Skeletal muscle satellite cell (primary cell): Measurements from ENCODE around the gene PHACTR3.

Experiments used
- H3K27me3 ChIP-seq: 2 replicates; pipeline ENCODE4 v1.7.0; 2013; ENCODE audit warnings: low read length; ENCODE audit not compliant: control insufficient read depth, insufficient read depth
- H3K36me3 ChIP-seq: 2 replicates; pipeline ENCODE4 v1.7.0; 2013; ENCODE audit warnings: mild to moderate bottlenecking, control low read depth, low read length; ENCODE audit not compliant: insufficient read depth
- H3K4me1 ChIP-seq: 2 replicates; pipeline ENCODE4 v1.7.0; 2013; ENCODE audit warnings: low read length; ENCODE audit not compliant: control insufficient read depth, insufficient read depth
- H3K4me2 ChIP-seq: 2 replicates; pipeline ENCODE4 v1.7.0; 2013; ENCODE audit warnings: mild to moderate bottlenecking, low read length
- H3K4me3 ChIP-seq: 2 replicates; pipeline ENCODE4 v1.7.0; 2013; ENCODE audit warnings: low read length
- H3K9ac ChIP-seq: 2 replicates; pipeline ENCODE4 v1.7.0; 2013; ENCODE audit warnings: mild to moderate bottlenecking, low read depth, low read length, moderate library complexity
- H3K9me3 ChIP-seq: replicated peaks from 2 replicates; pipeline ENCODE4 v1.7.0; 2013; ENCODE audit warnings: mild to moderate bottlenecking, control low read depth, low read length

Gene PHACTR3

DNA sequence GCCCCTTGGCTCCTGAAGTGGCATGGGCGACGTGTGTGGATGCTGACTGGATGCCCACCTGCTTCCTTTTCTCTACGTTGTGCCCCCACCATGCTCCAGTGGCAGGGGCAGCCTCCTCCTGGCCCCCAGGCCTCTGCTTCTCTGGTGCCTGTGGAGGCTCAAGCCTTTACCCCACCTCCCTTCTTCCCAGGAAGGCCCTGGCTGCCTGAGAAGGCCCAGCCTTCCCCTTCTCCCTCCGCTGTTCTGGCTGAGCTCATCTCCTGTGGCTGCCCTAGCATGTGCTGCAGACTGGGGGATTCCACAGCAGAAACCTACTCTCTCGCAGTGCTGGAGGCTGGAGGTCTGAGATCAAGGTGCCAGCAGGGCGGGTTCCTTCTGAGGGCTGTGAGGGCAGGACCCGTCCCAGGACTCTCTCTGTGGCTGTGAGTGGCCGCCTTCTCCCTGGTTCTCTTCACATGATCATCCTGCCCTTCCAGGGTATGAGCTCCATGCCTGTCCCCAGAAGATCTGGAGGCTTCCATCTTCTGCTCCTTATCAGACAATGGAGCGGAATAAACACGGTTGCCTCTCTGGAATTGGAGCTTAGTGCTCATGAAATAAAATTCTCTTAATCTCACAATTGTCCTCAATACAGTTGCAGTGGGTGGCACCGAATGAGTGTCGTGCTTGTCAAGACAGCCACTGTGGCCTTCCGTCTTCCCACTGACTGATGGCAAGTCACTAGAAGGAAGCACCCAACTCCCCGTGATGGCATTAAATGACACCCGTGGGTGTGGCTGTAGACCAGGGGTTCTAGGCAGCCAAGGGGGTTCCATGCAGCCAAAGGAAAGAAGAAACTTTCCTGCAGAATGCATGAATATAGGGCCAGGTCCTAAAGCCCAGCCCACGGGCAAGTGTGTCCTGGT lies 25.1 kb downstream of the PHACTR3 start:
- Histone ChIP-seq H3K9ac (no peak overlapping the region), H3K9me3 (peaks cover 10% of the 10 kb centered on the region), H3K4me1 (no peaks in the 10 kb centered on the region), H3K36me3 (no peaks in the 10 kb centered on the region), H3K4me2 (no peak overlapping the region), H3K27me3 (no peaks in the 10 kb centered on the region), H3K4me3 (no peak overlapping the region)

DNA sequence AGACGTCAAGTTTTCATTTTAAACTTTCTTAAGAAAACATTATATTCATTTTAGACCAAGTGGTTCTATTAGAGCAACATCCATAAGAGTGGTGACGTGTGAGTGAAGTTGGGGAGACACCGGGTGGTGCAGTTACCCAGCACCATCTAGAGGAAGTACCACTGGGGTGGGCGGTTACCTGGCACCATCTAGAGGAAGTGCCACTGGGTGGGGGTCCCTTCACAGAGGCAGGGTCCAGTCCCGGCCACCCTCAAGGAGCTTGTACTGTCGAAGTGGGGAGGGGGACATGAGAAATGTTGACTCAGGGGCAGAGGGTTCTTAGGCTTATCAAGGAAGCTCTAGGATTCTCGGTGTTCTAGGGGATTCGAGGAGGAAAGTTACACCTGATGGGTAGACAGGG lies 26.2 kb downstream of the PHACTR3 start:
- H3K4me2 ChIP-seq, result no peak overlapping the region
- H3K9me3 ChIP-seq, result peaks cover 10% of the 10 kb centered on the region
- H3K4me1 ChIP-seq, result no peaks in the 10 kb centered on the region
- H3K27me3 ChIP-seq, result no peaks in the 10 kb centered on the region
- H3K9ac ChIP-seq, result no peak overlapping the region
- no peak overlapping the region for H3K4me3 ChIP-seq
- H3K36me3 ChIP-seq, result no peaks in the 10 kb centered on the region

DNA sequence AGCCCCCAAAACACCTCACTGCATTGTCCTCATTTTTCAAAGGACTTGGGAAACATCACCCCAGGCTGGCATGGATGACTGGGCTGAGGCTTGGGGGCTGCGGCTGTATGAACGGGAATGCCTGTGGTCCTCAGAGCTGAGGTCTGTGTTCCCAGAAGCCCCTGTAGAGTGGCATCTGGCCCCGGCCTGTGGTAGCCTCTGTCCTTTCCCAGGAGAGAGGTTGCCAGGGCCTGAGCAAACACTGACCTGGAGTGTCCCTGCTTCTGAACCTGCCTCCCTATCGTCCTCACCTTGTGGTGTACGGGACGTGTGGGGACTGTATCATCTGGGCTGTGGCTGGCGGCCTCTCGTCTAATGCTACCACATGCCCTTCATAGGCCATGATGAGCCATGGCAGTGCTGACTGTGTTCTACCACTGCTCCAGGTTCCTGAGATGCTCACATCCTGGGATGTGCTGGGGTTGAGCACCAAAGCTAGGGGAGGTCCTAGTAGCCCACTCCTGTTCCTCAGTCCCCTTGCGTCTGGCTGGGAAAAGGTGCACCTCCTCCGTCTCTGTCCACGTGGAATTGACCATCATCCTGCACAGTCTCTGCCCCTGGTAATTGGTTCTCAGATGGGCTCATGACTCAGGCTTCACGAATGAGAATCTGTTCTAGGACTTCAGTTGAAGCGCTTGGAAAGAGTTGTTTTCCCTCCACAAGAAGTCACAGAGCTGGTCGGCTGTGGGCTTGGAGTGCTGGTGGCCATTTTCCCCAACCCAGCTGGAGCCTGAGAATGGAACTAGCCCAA lies 27.6 kb downstream of the PHACTR3 start:
- no peak overlapping the region for H3K4me2 ChIP-seq
- H3K27me3 ChIP-seq, result no peaks in the 10 kb centered on the region

DNA sequence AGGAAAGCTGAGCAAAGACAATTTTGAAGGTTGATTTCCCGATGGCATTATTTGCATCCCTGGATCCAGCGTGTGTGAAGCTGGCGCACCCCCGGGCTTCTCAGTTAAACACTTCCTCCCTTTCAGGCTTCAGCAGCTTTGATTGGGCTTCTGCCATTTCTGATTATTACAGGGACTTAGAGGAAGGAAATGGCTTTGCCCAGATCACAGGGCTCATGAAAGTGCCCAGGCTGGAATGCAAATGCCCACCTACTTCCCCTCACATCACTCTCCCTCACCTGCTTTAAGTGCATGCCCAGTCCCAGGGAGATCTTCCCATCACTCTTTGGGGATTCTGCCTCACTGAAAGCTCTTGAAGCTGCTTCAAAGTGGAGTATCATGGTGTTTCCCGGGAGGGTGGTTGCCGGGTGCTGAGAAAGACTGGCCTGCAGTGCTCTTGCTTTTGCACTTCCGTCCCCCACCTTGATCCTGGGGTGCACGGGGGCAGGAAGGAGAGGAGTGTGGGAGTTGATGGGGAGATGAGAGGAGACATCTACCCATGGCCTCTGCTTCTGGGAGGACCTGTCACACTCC lies 28.3 kb downstream of the PHACTR3 start:
- Histone ChIP-seq H3K36me3 (no peaks in the 10 kb centered on the region), H3K9me3 (peaks cover 5% of the 10 kb centered on the region), H3K9ac (no peak overlapping the region), H3K27me3 (no peaks in the 10 kb centered on the region), H3K4me2 (no peak overlapping the region), H3K4me1 (no peaks in the 10 kb centered on the region), H3K4me3 (no peak overlapping the region)

More for the DNA sequence above, 27.6 kb downstream of the PHACTR3 start:
- peaks cover 9% of the 10 kb centered on the region for H3K9me3 ChIP-seq
- no peak overlapping the region for H3K9ac ChIP-seq
- H3K4me1 ChIP-seq, result no peaks in the 10 kb centered on the region
- no peaks in the 10 kb centered on the region for H3K36me3 ChIP-seq
- no peak overlapping the region for H3K4me3 ChIP-seq

DNA sequence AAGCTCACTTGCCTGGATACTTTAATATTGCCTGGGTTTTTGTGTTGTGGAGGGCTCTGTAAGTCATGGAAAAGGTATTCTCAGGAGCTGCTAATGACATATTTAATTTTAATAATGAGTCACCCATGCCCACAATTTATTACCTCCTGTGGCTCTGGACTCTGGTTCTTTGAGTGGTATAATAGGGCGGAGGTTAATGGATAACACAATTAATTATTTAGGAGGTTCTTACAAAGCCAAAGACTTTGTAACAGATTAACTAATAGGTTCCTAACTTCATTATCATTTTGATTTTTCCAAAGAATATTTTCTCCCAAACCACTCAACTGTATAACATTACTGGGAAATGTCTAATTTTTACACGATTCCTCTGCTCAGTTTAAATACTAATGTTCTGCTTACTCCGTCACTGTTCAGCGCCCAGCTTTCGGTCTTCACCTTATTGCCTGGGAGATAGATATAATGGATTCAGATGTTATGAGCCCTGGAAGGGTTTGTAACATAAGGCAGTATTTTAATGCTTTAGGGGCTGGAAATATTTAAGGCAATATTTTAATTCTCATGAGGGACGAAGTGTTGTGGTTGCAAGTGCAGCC lies 29.4 kb downstream of the PHACTR3 start:
- Histone ChIP-seq H3K9me3 (no peaks in the 10 kb centered on the region), H3K4me3 (no peak overlapping the region), H3K36me3 (no peaks in the 10 kb centered on the region), H3K4me2 (no peak overlapping the region), H3K9ac (no peak overlapping the region), H3K27me3 (no peaks in the 10 kb centered on the region), H3K4me1 (no peaks in the 10 kb centered on the region)

DNA sequence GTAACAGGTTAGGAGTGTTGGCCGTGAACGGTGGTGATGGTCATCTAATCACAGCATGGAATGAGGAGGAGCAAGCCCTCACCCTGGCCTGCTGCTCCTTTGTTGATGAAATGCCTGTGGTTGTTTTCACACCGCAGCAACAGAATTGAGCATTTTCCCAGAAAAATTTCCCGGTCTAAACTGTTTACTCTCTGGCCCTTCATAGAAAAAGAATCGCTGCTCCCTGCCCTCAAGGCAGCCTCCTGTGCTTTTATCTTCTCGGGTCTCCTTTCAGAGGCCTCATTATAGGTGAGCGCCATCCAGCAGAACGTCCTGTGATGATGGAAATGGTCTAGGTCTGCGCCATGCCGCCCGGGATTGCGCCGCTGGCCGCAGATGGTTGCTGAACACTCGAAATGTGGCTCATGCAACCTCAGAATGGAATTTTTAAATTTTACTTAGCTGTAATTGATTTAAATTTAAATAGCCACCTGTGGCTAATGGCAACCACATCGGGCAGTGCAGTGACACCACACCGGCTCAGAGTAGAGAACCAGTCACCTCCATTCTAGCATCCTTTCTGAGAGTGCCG lies 30.2 kb downstream of the PHACTR3 start:
- no peaks in the 10 kb centered on the region for H3K9me3 ChIP-seq
- no peak overlapping the region for H3K4me2 ChIP-seq
- no peaks in the 10 kb centered on the region for H3K27me3 ChIP-seq
- H3K4me3 ChIP-seq, result no peak overlapping the region
- no peaks in the 10 kb centered on the region for H3K36me3 ChIP-seq
- no peak overlapping the region for H3K9ac ChIP-seq
- no peaks in the 10 kb centered on the region for H3K4me1 ChIP-seq

DNA sequence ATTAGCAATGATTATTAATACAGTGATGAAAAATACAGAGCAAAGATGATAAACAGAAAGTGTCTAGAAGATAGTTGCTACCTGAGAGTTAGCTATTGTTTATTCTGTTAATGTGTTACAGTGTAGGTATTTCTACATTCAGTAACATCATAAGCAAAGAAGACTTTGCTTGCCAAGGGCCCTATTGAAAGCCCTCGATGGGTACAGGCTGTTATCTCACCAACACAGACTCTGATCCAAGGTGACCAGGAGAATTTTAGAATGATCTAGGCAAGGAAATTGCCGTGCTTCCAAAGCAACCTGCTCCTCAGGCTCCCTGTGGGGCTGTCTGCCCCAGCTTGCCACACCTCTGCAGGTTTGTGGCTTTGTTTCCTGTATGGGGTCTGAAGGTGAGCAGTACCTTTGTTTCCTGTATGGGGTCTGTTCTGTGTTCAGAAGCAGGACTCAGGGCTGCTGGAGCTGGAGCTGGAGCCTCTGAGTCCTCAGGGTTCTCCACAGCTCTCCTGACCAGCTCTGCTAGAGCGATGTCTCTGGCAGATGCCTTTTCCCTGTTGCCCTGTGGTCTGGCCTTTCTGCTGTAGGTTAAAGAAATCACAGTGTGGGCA lies 32.5 kb downstream of the PHACTR3 start:
- Histone ChIP-seq H3K36me3 (no peaks in the 10 kb centered on the region), H3K9ac (no peak overlapping the region), H3K4me1 (no peaks in the 10 kb centered on the region), H3K4me3 (no peak overlapping the region), H3K27me3 (no peaks in the 10 kb centered on the region), H3K4me2 (no peak overlapping the region), H3K9me3 (no peaks in the 10 kb centered on the region)

DNA sequence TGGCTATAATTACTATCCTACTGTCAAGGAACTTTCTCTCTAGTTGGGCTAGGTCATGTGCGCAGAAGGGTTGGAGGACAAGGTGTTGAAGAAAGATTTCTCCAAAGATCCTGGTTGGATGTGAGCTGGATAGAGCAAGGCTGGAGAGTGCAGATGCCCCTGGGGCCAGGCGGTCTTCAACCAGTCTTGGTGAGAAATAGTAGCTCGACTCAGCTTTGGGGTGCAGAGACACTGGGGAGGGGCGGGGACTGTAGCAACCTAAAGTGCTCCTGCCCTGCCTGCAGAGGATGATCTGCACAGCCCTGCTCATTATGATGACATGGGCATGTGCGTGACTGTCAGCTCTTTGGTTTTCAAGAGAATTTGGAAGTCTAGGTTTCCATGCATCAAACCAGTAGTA lies 35.9 kb downstream of the PHACTR3 start:
- no peak overlapping the region for H3K4me2 ChIP-seq
- H3K27me3 ChIP-seq, result no peaks in the 10 kb centered on the region
- no peaks in the 10 kb centered on the region for H3K9me3 ChIP-seq
- no peaks in the 10 kb centered on the region for H3K36me3 ChIP-seq
- H3K4me1 ChIP-seq, result no peaks in the 10 kb centered on the region
- H3K9ac ChIP-seq, result no peak overlapping the region
- no peak overlapping the region for H3K4me3 ChIP-seq

DNA sequence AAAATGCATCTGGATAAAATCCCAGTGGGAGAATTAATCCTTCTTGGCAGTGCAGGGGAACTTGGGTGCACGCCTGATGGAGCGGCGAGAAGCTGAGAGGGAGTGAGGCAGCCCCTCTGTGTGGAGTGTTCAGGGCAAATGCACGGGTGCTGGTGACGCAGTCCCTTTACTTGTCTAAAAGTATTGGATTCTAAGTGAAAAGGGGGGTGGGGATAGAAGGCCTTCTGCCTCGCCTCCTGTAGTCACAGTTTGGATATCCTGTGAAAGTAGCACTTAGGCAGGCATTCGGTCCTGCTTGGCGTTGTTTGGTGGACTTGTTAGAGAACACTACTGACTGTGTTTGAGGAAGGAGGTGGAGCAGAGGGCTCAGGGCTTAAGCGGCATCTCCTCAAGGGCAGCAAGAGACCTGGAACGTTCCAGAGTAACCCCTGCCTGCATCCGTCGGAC lies 39.3 kb downstream of the PHACTR3 start:
- Histone ChIP-seq H3K4me1 (no peaks in the 10 kb centered on the region), H3K4me2 (no peak overlapping the region), H3K36me3 (no peaks in the 10 kb centered on the region), H3K9ac (no peak overlapping the region), H3K27me3 (no peaks in the 10 kb centered on the region), H3K4me3 (no peak overlapping the region), H3K9me3 (no peaks in the 10 kb centered on the region)

DNA sequence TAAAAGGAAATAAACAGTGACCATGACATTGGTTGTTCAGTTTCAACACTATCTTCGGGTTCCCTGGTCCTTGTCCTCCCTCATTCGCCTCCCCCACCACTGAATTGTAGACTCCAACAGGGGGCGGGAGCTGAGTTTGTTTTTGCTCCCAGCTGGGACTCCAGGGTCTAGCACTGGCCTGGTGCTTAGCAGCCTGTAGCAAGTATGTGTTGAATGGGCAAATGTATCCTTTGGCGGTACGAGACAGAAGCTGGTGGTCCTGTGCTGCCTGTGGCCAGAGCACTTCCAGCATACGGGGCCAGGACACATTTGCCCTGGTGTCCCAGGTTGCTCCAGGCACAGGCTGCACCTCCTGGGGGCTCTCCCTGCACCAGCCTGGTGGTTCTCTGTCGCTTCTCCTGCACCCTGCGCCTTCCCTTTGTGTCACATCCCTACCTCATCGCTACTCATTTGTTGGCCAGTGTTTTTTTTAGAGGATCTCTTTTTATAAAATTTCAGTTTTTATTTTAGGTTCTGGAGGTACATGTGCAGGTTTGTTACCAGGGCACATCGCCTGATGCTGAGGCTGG lies 40.1 kb downstream of the PHACTR3 start:
- Histone ChIP-seq H3K4me1 (no peaks in the 10 kb centered on the region), H3K27me3 (no peaks in the 10 kb centered on the region), H3K36me3 (no peaks in the 10 kb centered on the region), H3K9ac (no peak overlapping the region), H3K4me3 (no peak overlapping the region), H3K9me3 (no peaks in the 10 kb centered on the region), H3K4me2 (no peak overlapping the region)
